IPS-20b (cell line): ENCODE data around the gene CYP2F1.
"Not testable (repeated sequence)": the region's sequence is repeated elsewhere in the genome, so short reads cannot be mapped to it uniquely, and the experiment has no call there.

Source experiments
- H3K27ac ChIP-seq: one replicate; pipeline ENCODE4 v1.5.1; 2013; ENCODE audit warnings: low read length
- H3K27me3 ChIP-seq: 2 replicates; pipeline ENCODE4 v1.6.1; 2013; ENCODE audit warnings: mild to moderate bottlenecking, low read length, inconsistent platforms; ENCODE audit not compliant: insufficient read depth
- H3K36me3 ChIP-seq: 2 replicates; pipeline ENCODE4 v1.6.1; 2013; ENCODE audit warnings: low read depth, mild to moderate bottlenecking, inconsistent platforms, low read length, moderate library complexity; ENCODE audit not compliant: insufficient read depth
- H3K4me1 ChIP-seq: 2 replicates; pipeline ENCODE4 v1.6.1; 2013; ENCODE audit warnings: mild to moderate bottlenecking, control low read depth, inconsistent platforms, low read length, moderate library complexity; ENCODE audit not compliant: insufficient read depth
- H3K4me3 ChIP-seq: 2 replicates; pipeline ENCODE4 v1.5.1; 2013; ENCODE audit warnings: mild to moderate bottlenecking, low read length, inconsistent platforms
- H3K9ac ChIP-seq: 2 replicates; pipeline ENCODE4 v1.6.1; 2013; ENCODE audit warnings: low read depth, mild to moderate bottlenecking, inconsistent platforms, low read length, moderate library complexity
- H3K9me3 ChIP-seq: 2 replicates; pipeline ENCODE4 v1.6.1; 2013; ENCODE audit warnings: mild to moderate bottlenecking, low read depth, low read length, inconsistent platforms; ENCODE audit not compliant: insufficient read depth

The CYP2F1 gene

DNA sequence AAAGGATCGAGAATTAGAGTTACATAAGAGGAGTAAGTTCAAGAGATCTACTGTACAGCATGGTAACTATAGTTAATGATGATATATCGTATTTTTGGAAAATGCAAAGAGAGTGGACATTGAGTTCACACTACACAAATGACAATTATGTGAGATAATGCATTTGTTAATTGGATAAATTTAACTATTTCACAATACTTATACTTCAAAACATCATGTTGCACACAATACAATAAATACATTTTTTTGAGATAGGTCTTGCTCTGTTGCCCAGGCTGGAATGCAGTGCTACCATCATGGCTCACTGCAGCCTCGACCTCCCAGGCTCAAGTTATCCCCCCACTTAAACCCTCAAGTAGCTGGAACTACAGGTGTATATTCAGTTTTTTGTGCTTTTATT is 8.1 kb upstream of the CYP2F1 start:
- Histone ChIP-seq H3K9ac (no peak overlapping the region), H3K27me3 (no peaks in the 10 kb centered on the region), H3K4me1 (no peaks in the 10 kb centered on the region), H3K4me3 (no peak overlapping the region), H3K36me3 (no peaks in the 10 kb centered on the region), H3K9me3 (no peaks in the 10 kb centered on the region), H3K27ac (no peak overlapping the region)

DNA sequence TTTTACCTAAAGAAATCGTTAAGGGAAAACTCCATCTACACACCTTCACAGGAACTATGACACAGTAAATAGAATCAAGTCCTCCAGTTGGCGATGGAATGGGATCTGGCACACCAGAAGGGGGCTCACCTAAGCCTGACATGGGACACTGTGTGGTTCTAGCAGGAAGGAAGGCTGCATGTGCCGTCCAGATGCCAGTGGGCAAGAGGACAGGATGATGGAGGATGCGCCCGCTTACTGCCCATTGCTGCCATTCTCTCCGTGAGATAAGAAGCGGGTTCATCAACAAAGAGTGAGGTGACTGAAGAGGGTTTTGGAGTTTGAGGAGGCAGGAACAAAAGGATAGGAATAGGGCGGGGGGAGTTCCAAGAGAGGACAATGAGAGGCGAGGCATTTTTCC is 2.9 kb upstream of the CYP2F1 start:
- no peak overlapping the region for H3K27ac ChIP-seq
- H3K27me3 ChIP-seq, result no peaks in the 10 kb centered on the region
- no peaks in the 10 kb centered on the region for H3K36me3 ChIP-seq
- no peak overlapping the region for H3K4me3 ChIP-seq
- no peak overlapping the region for H3K9ac ChIP-seq
- no peaks in the 10 kb centered on the region for H3K4me1 ChIP-seq
- H3K9me3 ChIP-seq, result peaks cover 20% of the 10 kb centered on the region

DNA sequence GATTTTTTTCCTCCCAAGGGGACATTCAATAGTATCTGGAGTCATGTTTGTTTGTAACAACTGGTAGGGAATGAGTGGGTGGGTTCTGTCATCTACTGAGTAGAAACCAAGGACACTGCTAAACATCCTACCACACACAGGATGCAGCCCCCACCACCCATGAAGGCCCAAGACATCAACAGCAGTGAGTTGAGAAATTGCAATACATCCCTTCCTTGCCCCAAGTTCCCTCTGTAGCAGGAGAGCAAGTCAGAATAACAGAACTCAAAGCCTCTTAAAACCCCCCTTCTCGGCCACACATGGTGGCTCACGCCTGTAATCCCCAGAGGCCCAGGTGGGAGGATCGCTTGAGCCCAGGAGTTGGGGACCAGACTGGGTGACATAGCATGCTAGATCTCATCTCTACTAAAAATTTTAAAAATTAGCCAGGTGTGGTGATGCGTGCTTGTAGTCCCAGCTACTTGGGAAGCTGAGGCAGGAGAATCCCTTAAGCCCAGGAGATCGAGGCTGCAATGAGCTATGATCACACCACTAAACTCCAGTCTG is 2.4 kb upstream of the CYP2F1 start:
- Histone ChIP-seq H3K4me3 (no peak overlapping the region), H3K4me1 (no peaks in the 10 kb centered on the region), H3K9me3 (peaks cover 20% of the 10 kb centered on the region), H3K36me3 (no peaks in the 10 kb centered on the region), H3K27me3 (no peaks in the 10 kb centered on the region), H3K9ac (no peak overlapping the region), H3K27ac (no peak overlapping the region)

DNA sequence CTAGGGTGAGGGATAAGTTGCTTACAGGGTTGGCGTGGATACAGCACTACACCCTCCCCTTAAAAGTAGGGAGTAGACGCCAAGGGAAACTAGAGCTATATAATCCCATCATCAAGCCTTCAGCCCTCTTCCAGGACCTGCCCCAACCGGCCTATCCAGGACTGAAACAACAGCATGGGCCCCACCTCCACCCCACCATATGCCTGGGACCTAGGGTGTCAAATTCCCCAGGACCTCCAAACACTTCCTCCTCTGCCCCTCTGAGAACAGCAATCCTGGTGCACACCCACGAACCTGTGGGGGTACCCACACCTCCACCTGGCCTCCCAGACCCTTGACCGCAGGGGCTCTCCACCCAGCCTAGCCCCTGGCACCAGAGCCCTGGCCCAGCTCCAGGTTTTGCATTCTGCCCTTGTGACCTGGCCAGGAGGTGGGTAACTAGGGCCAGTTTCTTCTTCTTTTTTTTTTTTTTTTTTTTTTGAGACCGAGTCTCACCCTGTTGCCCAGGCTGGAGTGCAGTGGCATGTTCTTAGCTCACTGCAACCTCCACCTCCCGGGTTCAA is 1.4 kb upstream of the CYP2F1 start:
- no peaks in the 10 kb centered on the region for H3K36me3 ChIP-seq
- H3K27me3 ChIP-seq, result no peaks in the 10 kb centered on the region
- H3K4me3 ChIP-seq, result no peak overlapping the region
- H3K9me3 ChIP-seq, result peaks cover 20% of the 10 kb centered on the region
- H3K27ac ChIP-seq, result no peak overlapping the region
- no peaks in the 10 kb centered on the region for H3K4me1 ChIP-seq
- H3K9ac ChIP-seq, result no peak overlapping the region

DNA sequence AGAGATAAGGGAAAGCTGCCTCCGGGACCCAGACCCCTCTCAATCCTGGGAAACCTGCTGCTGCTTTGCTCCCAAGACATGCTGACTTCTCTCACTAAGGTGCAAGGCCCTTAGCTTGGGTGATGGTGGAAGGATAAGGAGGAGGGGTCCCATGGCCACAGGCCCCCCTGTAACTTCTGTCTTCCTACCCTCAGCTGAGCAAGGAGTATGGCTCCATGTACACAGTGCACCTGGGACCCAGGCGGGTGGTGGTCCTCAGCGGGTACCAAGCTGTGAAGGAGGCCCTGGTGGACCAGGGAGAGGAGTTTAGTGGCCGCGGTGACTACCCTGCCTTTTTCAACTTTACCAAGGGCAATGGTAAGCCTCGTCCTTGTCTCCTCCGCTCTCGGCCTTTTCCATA is 2.0 kb downstream of the CYP2F1 start:
- Histone ChIP-seq H3K27ac (no peak overlapping the region), H3K36me3 (no peaks in the 10 kb centered on the region), H3K9ac (no peak overlapping the region), H3K27me3 (no peaks in the 10 kb centered on the region), H3K9me3 (peaks cover 20% of the 10 kb centered on the region), H3K4me3 (no peak overlapping the region), H3K4me1 (no peaks in the 10 kb centered on the region)

DNA sequence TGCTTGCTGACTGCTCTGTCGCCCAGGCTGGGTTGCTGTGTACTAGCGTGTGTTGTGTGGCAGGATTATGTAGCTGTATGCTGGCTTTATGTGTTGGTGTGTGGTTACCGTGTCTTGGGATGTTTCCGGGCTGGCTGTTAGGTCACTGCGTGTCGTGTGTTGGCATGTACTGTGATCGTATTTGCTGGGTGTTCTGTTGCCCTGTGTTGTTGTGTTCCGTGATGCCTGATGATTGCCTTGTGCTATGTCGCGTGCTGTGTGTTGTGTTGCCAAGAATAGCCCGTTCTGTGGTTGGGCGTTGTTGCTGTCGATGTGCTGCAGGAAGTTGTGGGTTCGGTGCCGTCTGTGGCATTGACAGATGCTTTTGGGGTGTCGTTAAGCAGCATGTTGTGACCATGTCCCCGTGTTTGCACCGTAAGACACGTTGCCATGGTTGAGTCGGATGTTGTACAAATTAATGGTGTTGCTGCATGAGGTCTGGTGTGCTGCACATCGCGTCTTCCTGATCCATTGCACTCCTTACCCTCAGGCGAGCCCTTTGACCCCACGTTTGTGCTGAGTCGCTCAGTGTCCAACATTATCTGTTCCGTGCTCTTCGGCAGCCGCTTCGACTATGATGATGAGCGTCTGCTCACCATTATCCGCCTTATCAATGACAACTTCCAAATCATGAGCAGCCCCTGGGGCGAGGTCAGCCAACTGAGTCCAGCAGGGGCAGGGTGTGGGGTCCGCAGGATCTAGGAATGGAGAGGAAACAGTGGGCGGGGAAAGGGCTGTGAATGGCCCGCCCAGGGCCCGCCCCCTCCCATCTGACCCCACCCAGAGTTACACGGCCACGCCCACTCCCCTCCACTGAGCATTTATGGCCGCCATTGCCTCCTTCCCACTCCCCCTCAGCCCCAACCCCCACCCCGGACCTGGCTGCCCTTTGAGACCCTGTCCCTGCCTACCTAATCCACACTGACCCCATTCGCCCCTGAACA is 7.0 kb downstream of the CYP2F1 start:
- not testable (repeated sequence) for H3K4me3 ChIP-seq, H3K9ac ChIP-seq, H3K27me3 ChIP-seq, H3K27ac ChIP-seq, H3K4me1 ChIP-seq, H3K9me3 ChIP-seq, H3K36me3 ChIP-seq

DNA sequence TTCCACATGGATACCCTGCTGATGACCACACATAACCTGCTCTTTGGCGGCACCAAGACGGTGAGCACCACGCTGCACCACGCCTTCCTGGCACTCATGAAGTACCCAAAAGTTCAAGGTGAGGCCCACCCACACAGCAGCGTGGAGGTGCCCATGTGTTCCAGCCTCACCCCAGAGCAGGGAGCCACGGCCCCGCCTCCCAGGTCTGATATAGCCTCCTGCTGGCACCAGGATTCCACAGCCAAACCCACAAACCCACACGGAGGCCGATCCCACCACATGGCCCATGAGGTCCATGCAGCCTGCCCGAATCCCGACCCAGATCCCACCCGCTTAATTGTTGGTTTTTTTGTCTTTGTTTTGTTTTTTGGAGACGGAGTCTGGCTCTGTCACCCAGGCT is 8.6 kb downstream of the CYP2F1 start:
- H3K4me3 ChIP-seq, H3K36me3 ChIP-seq, H3K9ac ChIP-seq, H3K27ac ChIP-seq, H3K27me3 ChIP-seq, H3K9me3 ChIP-seq, H3K4me1 ChIP-seq: not testable (repeated sequence)

DNA sequence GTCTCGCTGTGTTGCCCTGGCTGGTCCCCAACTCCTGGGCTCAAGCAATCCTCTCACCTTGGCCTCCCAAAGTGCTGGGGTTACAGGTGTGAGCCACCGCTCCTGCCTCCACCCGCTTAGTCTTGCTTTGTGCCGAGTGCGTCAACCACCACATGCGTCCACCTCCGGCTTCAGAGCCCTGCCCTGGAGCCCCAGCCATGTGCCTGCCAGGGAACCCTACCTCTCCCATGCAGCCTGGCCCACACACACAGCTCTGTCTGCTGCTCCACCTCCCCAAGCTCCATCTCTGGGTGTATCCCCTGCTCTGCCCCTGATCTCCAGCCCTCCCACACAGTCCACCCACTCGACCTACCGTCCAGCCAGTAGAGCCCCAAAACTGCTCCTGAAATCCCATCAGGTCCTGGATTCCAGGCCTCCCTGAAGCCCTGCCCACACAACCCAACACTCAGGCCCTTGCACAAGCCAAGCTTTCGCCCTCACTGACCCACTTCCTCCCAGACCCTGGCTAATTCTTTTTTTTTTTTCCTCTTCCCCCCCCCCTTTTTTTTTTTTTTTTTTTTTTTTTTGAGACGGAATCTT is 9.6 kb downstream of the CYP2F1 start:
- no peak overlapping the region for H3K27ac ChIP-seq
- no peaks in the 10 kb centered on the region for H3K36me3 ChIP-seq
- peaks cover 8% of the 10 kb centered on the region for H3K27me3 ChIP-seq
- H3K4me1 ChIP-seq, result peaks cover 3% of the 10 kb centered on the region; the same call in 1 of the 2 replicates
- H3K9me3 ChIP-seq, result no peaks in the 10 kb centered on the region
- no peak overlapping the region for H3K4me3 ChIP-seq
- no peak overlapping the region for H3K9ac ChIP-seq

DNA sequence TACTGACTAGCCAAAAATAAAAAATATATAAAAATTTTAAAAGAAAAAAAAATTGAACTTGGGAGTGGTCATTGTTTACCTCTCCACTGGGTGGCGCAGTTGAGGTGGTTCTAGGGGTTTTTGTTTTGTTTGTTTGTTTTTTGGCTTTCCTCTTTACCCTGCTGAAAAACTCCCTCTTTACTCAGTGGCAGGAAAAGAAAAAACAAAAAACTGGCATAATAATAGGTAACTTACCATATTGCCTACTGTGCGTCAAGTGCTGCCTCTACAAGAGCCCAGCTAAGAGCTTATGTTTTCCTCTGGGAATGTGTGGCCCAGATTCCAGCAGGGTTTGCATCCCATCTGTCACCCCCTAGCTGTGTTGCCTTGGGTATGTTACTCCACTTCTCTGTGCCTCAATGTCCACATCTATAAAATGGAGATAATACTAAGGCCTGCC is 12.6 kb downstream of the CYP2F1 start:
- peak overlapping the region; percentile 22 for H3K27ac ChIP-seq
- not testable (repeated sequence) for H3K9me3 ChIP-seq

DNA sequence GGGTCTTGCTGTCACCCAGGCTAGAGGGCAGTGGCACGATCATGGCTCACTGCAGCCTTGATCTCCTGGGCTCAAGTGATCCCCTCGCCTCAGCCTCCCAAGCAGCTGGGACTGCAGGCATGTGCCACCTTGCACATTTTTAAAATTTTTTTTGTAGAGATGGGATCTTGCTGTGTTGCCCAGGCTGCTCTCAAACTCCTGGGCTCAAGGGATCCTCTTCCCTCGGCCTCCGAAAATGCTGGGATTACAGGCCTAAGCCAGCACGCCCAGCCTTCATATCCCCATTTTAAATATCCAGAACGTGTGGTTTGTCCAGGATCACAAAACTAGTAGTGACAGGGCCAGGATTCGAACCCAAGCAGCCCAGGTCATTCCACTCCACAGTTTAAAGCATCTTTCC is 13.1 kb downstream of the CYP2F1 start:
- H3K4me1 ChIP-seq, H3K4me3 ChIP-seq, H3K27me3 ChIP-seq, H3K9ac ChIP-seq, H3K9me3 ChIP-seq, H3K36me3 ChIP-seq: not testable (repeated sequence)
- H3K27ac ChIP-seq, result peak overlapping the region; percentile 22

More for the DNA sequence above, 12.6 kb downstream of the CYP2F1 start:
- not testable (repeated sequence) for H3K4me3 ChIP-seq, H3K4me1 ChIP-seq, H3K36me3 ChIP-seq, H3K9ac ChIP-seq, H3K27me3 ChIP-seq

DNA sequence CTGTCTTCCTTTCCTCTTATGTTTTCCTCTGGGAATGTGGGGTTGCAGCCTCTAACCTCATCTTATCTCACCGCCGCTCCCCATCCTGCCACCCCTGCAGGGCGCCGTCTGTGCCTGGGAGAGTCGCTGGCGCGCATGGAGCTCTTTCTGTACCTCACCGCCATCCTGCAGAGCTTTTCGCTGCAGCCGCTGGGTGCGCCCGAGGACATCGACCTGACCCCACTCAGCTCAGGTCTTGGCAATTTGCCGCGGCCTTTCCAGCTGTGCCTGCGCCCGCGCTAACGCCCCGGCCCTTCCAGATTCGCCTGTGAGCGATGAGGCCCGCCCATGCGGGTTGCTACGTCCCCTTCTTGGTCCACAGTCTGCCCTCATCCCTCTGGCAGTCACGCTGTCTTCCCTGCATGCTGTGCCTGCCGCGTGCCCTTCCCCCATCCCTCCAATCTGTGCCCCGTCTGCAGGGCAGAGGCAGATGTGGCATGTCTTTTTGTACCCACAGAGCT is 13.6 kb downstream of the CYP2F1 start:
- not testable (repeated sequence) for H3K27me3 ChIP-seq, H3K36me3 ChIP-seq, H3K4me3 ChIP-seq, H3K4me1 ChIP-seq, H3K9me3 ChIP-seq, H3K27ac ChIP-seq, H3K9ac ChIP-seq
